HT1080 (cell line): ENCODE results near the gene CFAP20DC. TPM values are rescaled to one million over a fixed set of nuclear protein-coding genes. Genes with fewer than 3 reads are reported as not detected.
"Not testable (repeated sequence)": the region's sequence is repeated elsewhere in the genome, so short reads cannot be mapped to it uniquely, and the experiment has no call there.

ENCODE experiments used
- DNase-seq: peaks from one replicate; pipeline ENCODE4 v3.0.0-alpha.2; 2015; ENCODE audit warnings: low read depth
- total RNA-seq: library from RNA; depleted of rRNA; stranded (reverse); fragments of >200 nt; shearing (Covaris generic); gene quantifications from 2 replicates; pipeline ENCODE4 v1.2.3, GENCODE V29; 2014

Gene CFAP20DC
- total RNA-seq, 1 experiment from 2014 or later = 1.0 TPM

- peak; percentile 93 for DNase-seq
Observed at GRCh38 chr3:58874248-58874741, 175.5 kb downstream of the CFAP20DC start.

GRCh38 chr3:58868097-58868779 lies 181.6 kb downstream of the CFAP20DC start:
- no peak for DNase-seq

GRCh38 chr3:58867621-58868020 lies 182.2 kb downstream of the CFAP20DC start:
- no peak for DNase-seq

GRCh38 chr3:58866079-58866478 lies 183.7 kb downstream of the CFAP20DC start:
- DNase-seq = no peak

- DNase-seq = peak; percentile 9
Observed at GRCh38 chr3:58864480-58864879, 185.3 kb downstream of the CFAP20DC start.

- DNase-seq = no peak
Observed at GRCh38 chr3:58863206-58863605, 186.6 kb downstream of the CFAP20DC start.

- DNase-seq = no peak
Observed at GRCh38 chr3:58861551-58861950, 188.3 kb downstream of the CFAP20DC start.

- DNase-seq = no peak
Observed at GRCh38 chr3:58858126-58858525, 191.7 kb downstream of the CFAP20DC start.

- no peak for DNase-seq
Observed at GRCh38 chr3:58857402-58857801, 192.4 kb downstream of the CFAP20DC start.

- no peak for DNase-seq
Observed at GRCh38 chr3:58848826-58849225, 201.0 kb downstream of the CFAP20DC start.

- DNase-seq = not testable (repeated sequence)
Observed at GRCh38 chr3:58842050-58842747, 207.6 kb downstream of the CFAP20DC start.

GRCh38 chr3:58840949-58841348 lies 208.9 kb downstream of the CFAP20DC start:
- no peak for DNase-seq

- no peak for DNase-seq
Observed at GRCh38 chr3:58839964-58840363, 209.9 kb downstream of the CFAP20DC start.

- DNase-seq = no peak
Observed at GRCh38 chr3:58839187-58839586, 210.6 kb downstream of the CFAP20DC start.

- peak; percentile 7 for DNase-seq
Observed at GRCh38 chr3:58837856-58838255, 212.0 kb downstream of the CFAP20DC start.

- DNase-seq = no peak
Observed at GRCh38 chr3:58837141-58837843, 212.5 kb downstream of the CFAP20DC start.

- DNase-seq = peak; percentile 67
Observed at GRCh38 chr3:58835086-58835485, 214.7 kb downstream of the CFAP20DC start.

GRCh38 chr3:58833491-58833890 lies 216.3 kb downstream of the CFAP20DC start:
- DNase-seq = no peak

- DNase-seq = no peak
Observed at GRCh38 chr3:58829321-58830000, 220.4 kb downstream of the CFAP20DC start.

- DNase-seq = no peak
Observed at GRCh38 chr3:58824777-58825176, 225.0 kb downstream of the CFAP20DC start.

- DNase-seq = peak; percentile 72
Observed at GRCh38 chr3:58824285-58824684, 225.5 kb downstream of the CFAP20DC start.
